HG03108 (cell line): ENCODE results near the gene ATG7.
"Not testable (repeated sequence)": the region's sequence is repeated elsewhere in the genome, so short reads cannot be mapped to it uniquely, and the experiment has no call there.

Source experiments
- ATAC-seq: cut with Tn5 transposase; IDR thresholded peaks from one replicate; pipeline ENCODE4 v1.9.1; 2021; ENCODE audit warnings: moderate library complexity; ENCODE audit not compliant: unreplicated experiment

Gene ATG7

GRCh38 chr3:11498646-11499045 is 226.4 kb downstream of the ATG7 start:
- ATAC-seq, result no peak

GRCh38 chr3:11499144-11499543 is 226.9 kb downstream of the ATG7 start:
- no peak for ATAC-seq

DNA sequence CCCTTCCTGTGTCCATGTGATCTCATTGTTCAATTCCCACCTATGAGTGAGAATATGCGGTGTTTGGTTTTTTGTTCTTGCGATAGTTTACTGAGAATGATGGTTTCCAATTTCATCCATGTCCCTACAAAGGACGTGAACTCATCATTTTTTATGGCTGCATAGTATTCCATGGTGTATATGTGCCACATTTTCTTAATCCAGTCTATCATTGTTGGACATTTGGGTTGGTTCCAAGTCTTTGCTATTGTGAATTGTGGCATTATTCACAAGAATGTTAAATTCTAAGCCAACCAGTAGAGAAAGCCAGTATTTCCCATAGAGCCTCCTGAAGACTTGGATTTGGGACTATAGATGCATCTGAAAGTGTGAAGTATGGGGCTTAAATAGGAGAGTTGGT is 230.2 kb downstream of the ATG7 start:
- not testable (repeated sequence) for ATAC-seq

- no peak for ATAC-seq
These were observed 235.5 kb downstream of the ATG7 start for GRCh38 chr3:11507719-11508118.

GRCh38 chr3:11508346-11509172 is 236.4 kb downstream of the ATG7 start:
- ATAC-seq, result no peak

DNA sequence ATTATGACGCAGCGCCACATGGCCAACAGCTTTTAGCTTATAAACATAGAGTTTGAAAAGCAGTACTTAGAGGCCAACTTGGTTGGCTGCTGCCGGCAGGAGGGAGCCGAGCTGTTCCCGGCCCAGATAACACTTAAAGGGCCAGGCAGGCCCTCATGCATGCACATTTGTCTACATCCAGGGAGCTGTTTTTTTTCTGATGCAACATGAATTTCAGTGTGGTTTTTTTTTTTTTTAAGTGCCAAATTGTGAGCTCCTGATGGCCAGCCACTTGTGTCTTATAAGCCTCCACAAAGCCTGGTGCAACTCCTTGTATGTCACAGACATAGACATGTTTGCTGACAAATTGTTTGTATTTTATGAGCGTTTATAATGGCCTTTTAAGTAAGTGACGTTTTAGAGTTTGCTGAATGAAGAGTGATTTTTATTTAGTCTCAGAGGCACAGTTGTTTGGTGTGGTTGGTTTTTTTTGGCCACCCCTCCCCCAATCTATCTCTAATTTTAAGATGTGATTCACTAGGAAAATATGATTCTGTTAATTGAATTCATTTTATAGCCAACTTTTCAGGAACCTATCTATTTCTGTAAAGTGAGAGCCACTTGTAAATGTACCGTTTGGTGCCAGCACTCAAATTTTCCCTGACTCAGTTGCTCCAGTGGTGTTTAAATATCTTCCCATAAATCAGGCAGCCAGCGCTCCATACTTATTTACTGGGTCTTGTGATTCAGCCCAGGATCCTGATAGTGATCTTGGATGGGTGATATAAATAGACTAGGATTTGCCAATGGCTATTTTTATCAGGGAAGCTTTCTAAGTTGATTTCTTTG is 237.2 kb downstream of the ATG7 start:
- ATAC-seq, result no peak

- ATAC-seq, result no peak
These were observed 237.8 kb downstream of the ATG7 start for GRCh38 chr3:11510001-11510340.

DNA sequence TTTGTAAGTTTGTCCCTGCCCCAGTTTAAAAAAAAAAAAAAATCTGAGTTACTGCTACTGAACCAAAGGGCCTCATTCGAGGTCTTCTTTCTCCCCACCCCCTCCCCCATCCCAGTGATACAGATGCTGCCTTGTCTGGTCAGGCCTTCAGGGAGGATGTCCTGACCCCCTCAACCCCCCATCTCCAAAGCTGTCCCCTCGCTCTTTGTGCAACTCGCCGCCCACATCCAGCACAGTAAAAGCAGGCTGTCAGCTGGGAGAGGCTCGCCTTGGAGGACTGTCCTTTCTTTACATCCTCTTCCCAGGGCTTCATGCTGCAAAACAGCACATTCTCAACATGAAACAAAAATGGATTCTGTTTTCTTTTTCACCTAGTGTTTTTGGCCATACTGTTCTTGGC is 238.2 kb downstream of the ATG7 start:
- no peak for ATAC-seq

DNA sequence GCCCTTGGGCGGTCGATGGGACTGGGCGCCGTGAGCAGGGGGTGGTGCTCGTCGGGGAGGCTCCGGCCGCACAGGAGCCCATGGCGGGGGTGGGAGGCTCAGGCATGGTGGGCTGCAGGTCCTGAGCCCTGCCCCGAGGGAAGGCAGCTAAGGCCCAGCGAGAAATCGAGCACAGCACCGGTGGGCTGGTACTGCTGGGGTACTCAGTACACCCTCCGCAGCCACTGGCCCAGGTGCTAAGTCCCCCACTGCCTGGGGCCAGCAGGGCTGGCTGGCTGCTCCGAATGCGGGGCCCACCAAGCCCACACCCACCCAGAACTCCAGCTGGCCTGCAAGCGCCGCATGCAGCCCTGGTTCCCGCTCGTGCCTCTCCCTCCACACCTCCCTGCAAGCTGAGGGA is 239.4 kb downstream of the ATG7 start:
- ATAC-seq, result not testable (repeated sequence)

DNA sequence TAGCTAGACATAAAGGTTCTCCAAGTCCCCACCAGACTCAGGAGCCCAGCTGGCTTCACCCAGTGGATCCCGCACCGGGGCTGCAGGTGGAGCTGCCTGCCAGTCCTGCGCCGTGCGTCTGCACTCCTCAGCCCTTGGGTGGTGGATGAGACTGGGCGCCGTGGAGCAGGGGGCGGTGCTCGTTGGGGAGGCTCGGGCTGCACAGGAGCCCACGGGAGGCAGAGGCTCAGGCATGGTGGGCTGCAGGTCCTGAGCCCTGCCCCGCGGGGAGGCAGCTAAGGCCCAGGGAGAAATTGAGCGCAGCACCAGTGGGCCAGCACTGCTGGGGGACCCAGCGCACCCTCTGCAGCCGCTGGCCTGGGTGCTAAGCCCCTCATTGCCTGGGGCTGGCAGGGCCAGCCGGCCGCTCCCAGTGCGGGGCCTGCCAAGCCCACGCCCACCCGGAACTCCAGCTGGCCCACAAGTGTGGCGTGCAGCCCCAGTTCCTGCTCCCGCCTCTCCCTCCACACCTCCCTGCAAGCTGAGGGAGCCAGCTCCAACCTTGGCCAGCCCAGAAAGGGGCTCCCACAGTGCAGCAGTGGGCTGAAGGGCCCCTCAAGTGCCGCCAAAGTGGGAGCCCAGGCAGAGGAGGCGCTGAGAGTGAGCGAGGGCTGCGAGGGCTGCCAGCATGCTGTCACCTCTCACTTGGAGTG is 241.1 kb downstream of the ATG7 start:
- ATAC-seq, result not testable (repeated sequence)

DNA sequence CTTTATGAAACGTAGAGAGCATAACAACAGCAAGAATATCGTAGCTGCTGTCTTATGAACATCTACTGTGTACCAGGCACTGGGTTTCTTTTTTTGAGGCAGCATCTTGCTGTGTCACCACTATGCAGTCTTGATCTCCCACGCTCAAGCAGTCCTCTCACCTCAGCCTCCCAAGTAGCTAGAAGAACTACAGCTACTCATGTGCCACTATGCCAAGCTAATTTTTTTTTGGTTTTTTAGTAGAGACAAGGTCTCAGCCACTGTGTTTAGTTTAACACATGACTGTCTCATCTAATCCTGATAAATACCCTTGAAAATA is 241.6 kb downstream of the ATG7 start:
- ATAC-seq, result no peak

- no peak for ATAC-seq
These were observed 242.1 kb downstream of the ATG7 start for GRCh38 chr3:11514191-11514821.

DNA sequence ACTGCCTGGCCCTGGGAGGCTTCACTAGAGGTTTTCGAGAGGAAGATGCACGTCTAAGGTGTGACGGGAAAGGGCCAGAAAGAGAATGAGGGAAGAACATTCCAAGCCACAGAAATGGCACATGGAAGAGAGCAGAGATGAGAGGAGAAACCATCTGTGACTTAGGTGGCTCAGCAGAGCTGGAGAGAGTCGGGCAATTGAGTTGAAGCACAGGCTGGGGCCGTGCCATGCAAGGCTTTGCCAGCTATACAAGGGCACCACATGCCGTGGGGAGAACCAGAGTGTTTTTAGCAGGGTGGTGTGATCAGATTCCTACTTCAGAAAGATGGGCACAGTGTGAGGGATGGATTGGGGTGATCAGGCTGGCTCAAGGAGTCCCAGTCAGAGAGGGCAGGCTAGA is 245.4 kb downstream of the ATG7 start:
- no peak for ATAC-seq

- no peak for ATAC-seq
These were observed 249.0 kb downstream of the ATG7 start for GRCh38 chr3:11521167-11521566.

GRCh38 chr3:11522398-11522715 is 250.2 kb downstream of the ATG7 start:
- no peak for ATAC-seq

DNA sequence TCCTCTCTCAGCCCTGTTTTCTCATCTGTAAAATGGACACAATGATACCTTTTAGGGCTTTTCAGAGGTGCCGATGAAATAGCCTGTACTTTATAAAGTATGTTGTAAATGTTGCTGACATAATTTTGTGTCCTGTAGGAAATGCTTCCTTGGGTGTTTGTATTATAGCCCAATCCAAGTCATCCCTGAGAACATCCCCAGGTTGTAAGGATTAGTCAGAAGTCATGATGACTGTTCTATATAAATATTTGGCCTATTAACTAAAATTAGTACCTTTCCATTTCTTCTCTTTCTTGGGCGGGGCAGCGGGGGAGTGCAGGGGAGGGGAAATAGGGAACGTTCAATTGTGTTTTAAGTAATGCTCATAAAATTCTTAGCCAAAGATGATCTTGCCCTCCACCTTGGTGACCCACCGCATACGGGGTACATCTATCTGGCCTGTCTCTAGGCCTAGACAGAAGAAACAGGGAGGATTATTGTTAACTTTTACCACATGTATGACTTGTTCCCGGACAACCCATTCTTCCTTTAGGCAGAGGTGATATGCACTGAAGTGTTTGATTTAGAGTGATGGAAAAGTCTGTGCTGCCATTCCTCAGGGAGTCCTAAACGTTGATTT is 250.9 kb downstream of the ATG7 start:
- ATAC-seq, result no peak

- ATAC-seq, result no peak
These were observed 251.4 kb downstream of the ATG7 start for GRCh38 chr3:11523572-11524101.

- ATAC-seq, result not testable (repeated sequence)
These were observed 253.9 kb downstream of the ATG7 start for GRCh38 chr3:11526121-11526520.

GRCh38 chr3:11529281-11529680 is 257.1 kb downstream of the ATG7 start:
- no peak for ATAC-seq

- ATAC-seq, result no peak
These were observed 258.0 kb downstream of the ATG7 start for GRCh38 chr3:11530153-11530721.
